Left renal cortex interstitium (tissue), 4 donors: Measurements from ENCODE around the gene GNA12. TPM values are rescaled to one million over a fixed set of nuclear protein-coding genes. Genes with fewer than 3 reads are reported as not detected.
"Not testable (repeated sequence)": the region's sequence is repeated elsewhere in the genome, so short reads cannot be mapped to it uniquely, and the experiment has no call there.

ENCODE experiments used
- DNase-seq, 4 donors: peaks; one replicate each; pipeline ENCODE4 v3.0.0-alpha.2; 2013; ENCODE audit warnings: low read depth in 4 of 4, low spot score in 2 of 4, missing footprints in 1 of 4
- polyA plus RNA-seq, 4 donors: library from polyadenylated mRNA; unstranded; fragments of 120-200 nt; gene quantifications; one replicate each; pipeline ENCODE4 v1.2.1, GENCODE V29; 2013; ENCODE audit not compliant: insufficient read length in 4 of 4

The GNA12 gene
- polyA plus RNA-seq, 4 donors: 37.8 to 50.1 (median 42.3) TPM

DNA sequence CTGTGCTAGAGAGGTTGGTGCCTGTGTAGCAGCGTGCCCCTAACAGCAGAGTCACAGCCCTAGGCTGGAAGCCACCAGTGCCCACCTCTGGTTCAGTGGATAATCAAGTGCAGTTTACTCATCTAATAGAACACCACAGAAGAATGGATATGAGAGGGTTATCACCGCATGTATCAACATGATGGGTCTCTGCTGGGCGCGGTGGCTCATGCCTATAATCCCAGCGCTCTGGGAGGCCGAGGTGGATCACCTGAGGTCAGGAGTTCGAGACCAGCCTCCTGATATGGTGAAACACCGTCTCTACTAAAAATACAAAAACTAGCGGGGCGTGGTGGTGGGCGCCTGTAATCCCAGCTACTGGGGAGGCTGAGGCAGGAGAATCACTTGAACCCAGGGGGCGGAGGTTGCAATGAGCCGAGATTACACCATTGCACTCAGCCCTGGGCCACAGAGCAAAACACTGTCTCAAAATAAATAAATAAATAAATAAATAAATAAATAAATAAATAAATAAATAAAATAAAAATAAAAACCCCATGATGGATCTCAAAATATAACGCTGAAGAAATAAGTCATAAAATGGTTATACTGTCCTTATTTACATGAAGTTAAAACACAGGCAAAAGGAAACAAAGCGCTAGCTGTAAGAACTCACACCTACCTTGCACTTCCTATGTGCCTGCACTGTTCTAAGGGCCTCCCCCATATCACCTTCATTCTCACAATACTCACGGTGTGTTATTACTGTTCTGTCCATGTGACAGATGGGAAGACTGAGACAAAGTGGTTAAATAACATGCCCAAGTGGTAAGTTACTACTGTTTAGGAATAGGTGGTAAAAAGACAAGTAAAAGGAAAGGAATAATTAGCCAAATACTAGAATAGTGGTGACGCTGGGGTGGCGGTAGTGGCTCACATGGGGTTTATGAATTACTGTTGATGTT is 85.2 kb downstream of the GNA12 start:
- no peak for DNase-seq

DNA sequence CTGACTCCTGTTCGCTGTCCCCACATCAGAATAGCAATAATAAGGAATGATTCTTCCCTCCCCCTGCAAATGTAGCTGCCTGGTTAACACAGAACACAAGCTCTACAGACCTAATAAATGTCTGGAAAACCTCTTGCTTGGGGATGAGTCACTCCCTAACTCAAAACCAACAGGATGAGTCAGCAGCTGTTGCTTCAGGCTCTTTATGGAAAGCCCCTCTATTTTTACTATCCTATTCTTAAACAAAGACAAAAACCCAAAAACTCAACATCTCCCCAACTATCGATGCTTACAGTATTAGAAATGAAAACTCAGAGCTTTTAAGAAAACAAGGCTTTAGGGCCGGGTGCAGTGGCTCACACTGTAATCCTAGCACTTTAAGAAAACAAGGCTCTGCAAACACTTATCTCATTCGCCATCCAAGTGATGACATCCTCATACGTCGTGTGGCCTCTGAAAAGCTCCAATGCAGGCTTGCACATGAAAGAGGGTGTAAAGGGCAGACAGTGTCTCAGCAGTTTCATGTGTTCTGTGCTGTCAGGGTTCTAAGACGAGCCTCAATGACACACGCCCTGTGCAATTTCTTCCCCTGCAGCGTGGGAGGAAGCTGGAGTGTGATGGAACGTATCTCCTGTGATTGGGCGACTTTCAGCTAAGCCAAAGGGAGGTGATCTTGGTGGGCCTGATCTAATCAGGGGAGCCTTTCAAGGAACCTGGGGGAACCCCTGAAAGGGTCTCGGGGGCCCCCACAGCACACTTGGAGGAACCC is 86.0 kb downstream of the GNA12 start:
- DNase-seq: no peak

DNA sequence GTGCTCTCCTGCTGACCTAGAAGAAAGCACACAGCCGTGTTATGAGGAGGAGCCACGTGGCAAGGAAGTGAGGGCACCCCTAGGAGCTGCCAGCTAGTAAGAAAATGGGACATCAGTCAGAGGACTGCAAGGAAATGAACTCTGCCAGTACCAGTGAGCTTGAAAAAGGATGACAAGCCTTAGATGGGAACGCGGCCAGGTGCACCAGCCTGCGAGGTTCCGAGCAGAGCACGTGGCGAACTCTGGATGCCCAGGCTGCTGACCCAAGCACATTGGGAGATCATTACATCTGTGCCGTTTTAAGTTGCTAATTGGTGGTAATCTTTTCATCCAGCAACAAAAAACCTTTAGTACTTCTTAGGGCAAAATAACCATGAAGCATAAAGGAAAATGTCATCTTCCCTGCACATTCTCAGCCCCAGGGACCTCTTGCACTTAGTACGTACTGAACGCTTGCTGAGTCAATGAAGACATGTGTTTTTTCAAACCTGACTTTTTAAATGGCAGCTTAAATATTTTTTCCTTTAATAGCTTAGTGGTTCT is 86.7 kb downstream of the GNA12 start:
- no peak for DNase-seq

DNA sequence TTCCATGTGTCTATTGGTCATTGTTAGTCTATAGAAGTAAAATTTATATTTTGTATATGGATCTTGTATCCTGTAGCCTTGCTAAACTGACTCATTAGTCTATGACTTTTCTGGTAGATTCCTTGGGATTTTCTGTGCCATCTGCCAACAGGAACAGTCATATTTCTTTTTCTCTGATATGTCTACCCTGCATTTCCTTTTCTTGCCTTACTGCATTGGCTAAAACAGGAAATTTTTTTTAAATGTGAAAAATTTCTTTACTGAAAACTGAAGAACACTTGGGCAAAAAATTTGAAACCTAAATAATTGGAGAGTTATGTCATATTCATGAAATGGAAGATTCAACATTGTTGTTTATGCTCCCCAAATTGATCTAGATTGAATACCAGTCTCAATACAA is 88.6 kb downstream of the GNA12 start:
- no peak for DNase-seq

DNA sequence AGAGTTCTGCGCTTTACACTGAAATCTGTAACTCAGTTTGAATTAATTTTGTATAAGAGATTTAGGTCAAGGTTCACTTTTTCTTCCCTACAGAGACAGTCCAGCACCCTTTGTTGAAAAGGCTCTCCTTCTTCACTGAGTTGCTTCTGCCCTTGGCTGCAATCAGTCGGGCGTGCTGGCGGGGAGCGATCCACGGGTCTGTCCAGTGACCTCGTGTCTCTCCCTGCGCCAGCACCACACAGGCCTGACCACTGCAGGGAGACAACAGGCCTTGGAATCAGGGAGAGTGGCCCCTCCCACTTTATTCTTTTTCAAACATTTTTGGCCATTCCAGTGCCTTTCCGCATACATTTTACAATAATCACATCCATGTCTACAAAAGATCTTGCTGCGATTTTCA is 89.2 kb downstream of the GNA12 start:
- DNase-seq: no peak

DNA sequence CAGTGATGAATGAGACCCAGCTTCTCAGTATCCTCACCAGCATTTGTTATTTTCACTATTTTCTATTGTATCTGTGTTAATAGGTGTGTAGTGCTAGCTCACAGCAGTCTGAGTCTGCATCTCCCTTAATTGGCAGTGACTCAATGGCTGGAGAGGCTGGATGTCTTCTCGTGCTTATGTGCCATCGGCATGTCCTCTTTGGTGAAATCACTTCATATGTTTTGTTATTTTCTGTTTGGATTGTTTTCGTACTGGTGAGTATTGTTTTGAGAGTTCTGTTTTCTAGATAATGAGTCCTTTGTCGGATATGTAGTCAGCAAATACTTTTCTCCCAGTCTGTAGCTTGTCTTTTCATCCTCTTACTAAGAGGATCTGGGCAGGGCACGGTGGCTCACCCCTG is 90.0 kb downstream of the GNA12 start:
- no peak for DNase-seq

DNA sequence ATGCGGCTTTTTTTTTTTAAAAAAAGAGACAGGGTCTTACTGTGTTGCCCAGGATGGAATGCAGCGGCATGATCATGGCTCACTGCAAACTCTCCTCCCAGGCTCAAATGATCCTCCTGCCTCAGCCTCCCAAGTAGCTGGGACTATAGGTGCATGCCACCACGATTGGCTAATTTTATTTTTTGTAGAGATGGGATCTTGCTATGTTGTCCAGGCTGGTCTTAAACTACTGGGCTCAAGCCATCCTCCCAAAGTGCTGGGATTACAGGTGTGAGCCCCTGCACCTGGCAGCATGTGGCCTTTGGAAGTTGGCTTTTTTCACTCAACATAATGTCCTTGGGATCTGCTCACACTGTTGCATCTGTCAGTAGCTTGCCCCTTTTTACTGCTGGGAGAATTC is 91.0 kb downstream of the GNA12 start:
- DNase-seq: no peak

DNA sequence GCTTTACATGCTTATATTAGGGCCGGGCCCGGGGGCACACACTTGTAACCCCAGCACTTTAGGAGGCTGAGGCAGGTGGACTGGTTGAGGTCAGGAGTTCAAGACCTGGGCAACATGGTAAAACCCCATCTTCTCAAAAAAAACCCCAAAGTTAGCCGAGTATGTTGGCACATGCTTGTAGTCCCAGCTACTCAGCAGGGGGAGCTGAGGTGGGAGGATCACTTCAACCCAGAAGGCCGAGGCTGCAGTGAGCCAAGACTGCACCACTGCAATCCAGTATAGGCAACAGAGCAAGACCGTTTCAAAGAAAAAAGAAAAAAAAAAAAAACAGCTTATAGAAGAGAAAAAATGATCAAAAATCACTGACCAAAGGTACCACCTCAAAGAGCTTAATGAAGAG is 93.0 kb downstream of the GNA12 start:
- DNase-seq: no peak

DNA sequence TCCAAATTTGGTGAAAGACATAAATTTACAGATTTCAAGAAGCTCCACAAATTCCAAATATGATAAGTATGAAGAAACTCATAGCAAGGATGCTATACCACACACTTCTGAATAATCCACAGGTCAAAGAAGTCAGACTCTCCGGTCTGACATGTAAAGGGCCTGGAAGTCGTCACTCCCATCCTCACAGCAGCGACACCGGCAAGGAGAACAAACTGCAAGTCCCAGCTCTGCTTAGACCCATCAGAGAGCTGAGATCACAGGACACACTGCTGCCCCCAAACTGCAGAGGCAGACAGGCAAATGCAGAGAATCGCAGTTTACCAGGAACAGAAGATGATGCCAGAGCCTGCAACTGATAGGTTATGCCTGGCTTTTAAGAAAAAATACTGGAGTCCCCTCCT is 94.1 kb downstream of the GNA12 start:
- no peak for DNase-seq

DNA sequence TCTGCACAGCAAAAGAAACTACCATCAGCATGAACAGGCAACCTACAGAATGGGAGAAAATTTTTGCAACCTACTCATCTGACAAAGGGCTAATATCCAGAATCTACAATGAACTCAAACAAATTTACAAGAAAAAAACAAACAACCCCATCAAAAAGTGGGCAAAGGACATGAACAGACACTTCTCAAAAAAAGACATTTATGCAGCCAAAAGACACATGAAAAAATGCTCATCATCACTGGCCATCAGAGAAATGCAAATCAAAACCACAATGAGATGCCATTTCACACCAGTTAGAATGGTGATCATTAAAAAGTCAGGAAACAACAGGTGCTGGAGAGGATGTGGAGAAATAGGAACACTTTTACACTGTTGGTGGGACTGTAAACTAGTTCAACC is 95.4 kb downstream of the GNA12 start:
- DNase-seq: not testable (repeated sequence)

DNA sequence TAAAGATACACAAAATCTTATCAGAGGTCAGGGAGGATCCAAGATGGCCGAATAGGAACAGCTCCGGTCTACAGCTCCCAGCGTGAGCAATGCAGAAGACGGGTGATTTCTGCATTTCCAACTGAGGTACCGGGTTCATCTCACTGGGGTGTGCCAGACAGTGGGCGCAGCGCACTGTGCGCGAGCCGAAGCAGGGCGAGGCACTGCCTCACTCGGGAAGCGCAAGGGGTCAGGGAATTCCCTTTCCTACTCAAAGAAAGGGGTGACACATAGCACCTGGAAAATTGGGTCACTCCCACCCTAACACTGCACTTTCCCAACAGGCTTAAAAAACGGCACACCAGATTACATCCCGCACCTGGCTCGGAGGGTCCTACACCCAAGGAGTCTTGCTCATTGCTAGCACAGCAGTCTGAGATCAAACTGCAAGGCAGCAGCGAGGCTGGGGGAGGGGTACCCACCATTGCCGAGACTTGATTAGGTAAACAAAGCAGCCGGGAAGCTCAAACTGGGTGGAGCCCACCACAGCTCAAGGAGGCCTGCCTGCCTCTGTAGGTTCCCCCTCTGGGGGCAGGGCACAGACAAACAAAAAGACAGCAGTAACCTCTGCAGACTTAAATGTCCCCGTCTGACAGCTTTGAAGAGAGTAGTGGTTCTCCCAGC is 100.5 kb downstream of the GNA12 start:
- not testable (repeated sequence) for DNase-seq

DNA sequence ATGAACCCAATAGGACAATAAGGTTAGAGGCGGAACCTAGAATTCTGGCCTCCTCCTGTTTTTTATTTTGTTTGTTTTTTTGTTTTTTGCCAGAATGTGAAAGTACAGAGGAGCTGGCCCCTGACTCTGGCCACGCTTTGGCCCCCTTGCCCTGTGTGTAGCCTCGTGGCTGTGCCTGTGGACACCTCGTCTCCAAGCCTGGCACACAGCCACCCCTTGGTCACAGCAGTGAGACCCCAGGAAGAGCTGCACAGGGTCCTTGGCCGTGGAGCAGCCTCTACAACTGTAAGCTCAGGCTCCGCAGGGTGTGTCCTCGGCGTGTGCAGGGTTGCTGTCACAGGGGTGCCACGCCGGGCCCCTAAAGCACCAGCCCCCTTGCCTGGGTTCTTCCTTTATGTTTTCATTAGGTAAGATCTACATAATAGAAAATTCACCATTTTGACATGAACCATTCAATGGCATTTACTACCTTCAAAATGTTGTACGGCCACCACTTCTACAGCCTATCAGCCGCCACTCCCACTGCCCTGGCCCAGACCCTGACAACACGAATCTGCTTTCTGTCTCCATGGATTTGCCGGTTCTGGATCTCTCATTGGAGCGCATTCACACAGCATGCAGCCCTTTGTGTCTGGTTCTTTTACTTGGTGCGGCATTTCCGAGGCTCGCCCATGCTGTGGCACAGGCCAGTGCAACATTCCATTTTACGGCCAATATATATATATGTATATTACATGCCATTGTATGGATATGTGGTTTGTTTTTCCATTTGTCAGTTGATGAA is 105.2 kb downstream of the GNA12 start:
- DNase-seq: no peak

DNA sequence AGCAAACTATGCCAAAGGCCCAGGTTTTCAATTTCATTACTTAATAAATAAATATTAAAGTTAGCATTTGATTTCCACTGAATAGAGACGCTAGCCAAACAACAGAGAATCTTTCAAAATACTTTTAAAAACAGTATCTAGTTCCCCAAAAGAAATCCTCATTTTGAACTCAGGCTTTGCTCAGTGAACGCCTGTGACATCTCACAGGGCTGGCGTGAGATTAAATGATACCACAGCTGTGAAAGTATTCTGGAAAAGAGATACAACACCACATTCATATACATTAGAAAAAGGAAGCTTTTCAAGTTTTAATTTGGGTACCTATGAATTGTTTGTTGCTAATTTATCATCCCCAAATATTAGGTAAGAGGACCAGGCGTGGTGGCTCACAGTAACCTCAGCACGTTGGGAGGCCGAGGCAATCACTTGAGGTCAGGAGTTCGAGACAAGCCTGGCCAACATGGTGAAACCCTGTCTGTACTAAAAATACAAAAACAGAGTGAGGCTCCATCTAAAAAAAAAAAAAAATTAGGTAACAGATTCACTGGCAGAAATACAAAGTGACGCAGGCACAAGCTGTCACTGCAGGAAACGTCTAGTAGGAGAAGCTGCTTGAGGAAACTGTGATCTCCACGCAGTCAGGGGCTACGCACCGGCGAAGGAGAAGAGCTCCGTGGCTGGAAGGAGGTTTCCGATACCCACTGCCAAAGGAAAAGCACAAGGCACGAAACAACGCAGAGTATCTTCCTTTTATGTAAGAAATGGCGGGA is 106.2 kb downstream of the GNA12 start:
- DNase-seq: no peak

DNA sequence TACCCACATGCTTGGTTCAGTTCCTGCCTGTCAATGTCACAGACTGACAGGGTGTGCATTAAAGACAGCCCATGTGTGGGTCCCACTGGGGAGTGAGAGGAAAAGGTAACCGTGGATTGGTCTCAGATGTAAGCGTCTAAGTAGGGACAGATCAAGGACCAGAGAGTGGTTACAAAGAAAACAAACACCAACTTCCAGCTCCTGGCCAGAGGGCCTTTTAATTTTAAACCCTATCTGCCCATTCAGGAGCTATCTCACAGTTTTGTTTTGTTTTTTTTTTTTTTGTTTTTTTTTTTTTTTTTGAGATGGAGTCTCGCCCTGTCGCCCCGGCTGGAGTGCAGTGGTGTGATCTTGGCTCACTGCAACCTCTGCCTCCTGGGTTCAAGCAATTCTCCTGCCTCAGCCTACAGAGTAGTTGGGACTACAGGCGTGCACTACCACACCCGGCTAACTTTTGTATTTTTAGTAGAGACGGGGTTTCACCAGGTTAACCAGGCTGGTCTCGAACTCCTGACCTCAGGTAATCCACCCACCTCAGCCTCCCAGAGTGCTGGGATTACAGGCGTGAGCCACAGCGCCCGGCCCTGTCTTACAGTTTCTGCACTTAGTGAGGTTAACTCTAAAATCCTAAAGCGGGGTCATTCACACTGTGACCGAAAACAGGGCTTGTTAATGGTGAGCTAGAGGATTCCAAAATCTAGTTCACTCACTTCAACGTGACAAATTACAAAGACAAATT is 106.9 kb downstream of the GNA12 start:
- not testable (repeated sequence) for DNase-seq

DNA sequence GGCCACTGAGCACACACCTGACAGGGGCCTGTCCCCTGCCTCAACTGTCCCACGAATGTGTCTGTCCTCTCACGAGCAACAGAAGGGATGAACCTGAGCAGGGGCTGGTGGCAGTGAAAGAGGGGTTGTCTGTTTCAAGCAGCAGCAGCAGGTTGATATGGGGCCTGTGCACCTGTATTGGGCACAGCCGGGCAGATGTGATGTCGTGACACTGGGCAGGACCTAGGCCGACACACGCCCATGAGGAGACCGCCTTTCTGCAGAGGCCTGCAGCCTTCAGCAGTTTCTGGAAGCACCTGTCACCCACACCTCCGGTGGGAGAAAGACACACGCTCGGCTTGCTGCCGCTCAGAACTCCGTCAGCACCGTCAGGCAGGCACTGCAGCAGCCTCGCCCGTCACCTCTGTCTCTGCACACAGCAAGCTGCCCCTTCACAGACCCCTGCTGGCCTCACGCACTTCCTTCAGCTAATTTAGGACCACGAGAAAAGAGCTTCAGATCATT is 107.6 kb downstream of the GNA12 start:
- no peak for DNase-seq

DNA sequence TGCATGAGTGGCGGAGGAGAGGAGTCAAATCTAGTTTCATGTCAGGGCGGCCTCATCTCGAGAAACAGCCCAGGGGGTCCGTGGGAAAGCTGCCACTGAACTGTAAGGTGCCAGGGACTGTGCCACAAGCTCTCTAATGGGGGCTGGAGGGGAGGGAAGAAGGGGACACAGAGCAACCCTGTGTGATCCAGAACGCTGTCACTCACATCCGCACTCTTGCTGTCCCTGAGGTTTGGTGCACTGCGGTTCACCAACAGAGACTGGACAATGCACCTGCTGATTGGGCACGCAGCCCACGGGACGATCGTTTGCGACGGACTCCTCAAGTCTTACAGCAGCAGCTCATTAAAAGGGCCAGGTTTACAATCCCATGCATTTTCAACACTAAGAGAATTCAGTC is 108.4 kb downstream of the GNA12 start:
- no peak for DNase-seq

DNA sequence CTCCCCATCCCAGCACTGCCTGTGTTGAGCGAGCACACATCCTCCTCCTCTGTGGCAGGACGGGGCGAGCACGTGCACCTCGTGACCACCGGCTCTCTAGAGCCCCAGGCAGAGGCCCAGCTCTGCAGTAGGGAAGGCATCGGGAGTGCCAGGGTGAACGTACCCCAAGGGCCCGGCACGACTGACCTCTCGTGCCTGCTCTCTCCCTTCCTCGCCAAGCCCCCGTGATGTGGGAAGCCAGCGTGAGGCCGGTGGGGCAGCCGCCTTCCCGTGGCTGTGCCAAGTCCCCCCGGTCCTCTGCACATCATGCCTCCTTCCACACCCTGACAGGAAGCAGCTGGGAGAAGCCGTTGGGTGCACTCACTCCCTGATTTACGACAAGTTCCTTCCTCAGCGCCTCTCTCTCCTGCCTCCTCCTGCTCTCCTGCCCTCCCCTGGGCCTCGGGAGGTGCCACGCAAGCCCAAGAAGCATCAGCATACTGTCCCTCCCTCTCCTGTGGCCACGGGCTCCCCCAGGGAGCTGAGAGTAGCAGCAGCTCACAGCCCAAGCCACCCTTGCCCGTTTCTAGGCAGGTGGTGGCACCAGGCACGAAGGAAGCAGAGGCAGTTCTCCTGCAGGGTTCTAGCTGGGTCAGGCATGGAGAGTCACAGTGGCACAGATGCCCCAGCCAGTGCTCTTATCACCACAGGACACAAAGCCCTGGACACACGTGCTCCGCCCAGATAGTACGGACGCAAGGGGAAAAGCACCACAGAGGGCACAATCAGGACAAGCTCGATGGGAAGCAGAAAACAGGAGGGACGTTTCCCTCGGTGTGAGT is 109.1 kb downstream of the GNA12 start:
- DNase-seq: no peak
